GM18502 (cell line): ENCODE data around the gene SLC22A17.

ENCODE experiments used
- ATAC-seq: cut with Tn5 transposase; IDR thresholded peaks from one replicate; pipeline ENCODE4 v1.9.1; 2021; ENCODE audit warnings: mild to moderate bottlenecking; ENCODE audit not compliant: unreplicated experiment, poor library complexity

SLC22A17 gene

GRCh38 chr14:23365036-23365731, 12.5 kb upstream of the SLC22A17 start, which contains the start of gene EFS:
Gene EFS (minus strand): TSS chr14:23365172. CDS start chr14:23365025, 147 bp downstream.
- no peak for ATAC-seq

- ATAC-seq: no peak
Observed at GRCh38 chr14:23364164-23365035, 11.7 kb upstream of the SLC22A17 start.

GRCh38 chr14:23362200-23362599, 9.5 kb upstream of the SLC22A17 start:
- ATAC-seq: no peak

GRCh38 chr14:23361763-23362162, 9.1 kb upstream of the SLC22A17 start:
- no peak for ATAC-seq

GRCh38 chr14:23361320-23361719, 8.6 kb upstream of the SLC22A17 start:
- ATAC-seq: no peak

- no peak for ATAC-seq
Observed at GRCh38 chr14:23360496-23360895, 7.8 kb upstream of the SLC22A17 start.

GRCh38 chr14:23359722-23360447, 7.2 kb upstream of the SLC22A17 start:
- ATAC-seq: no peak

- no peak for ATAC-seq
Observed at GRCh38 chr14:23359167-23359626, 6.5 kb upstream of the SLC22A17 start.

GRCh38 chr14:23358553-23359166, 6.0 kb upstream of the SLC22A17 start:
- no peak for ATAC-seq

- ATAC-seq: no peak
Observed at GRCh38 chr14:23358042-23358441, 5.4 kb upstream of the SLC22A17 start.

- ATAC-seq: no peak
Observed at GRCh38 chr14:23357261-23357660, 4.6 kb upstream of the SLC22A17 start.

- ATAC-seq: no peak
Observed at GRCh38 chr14:23356662-23357061, 4.0 kb upstream of the SLC22A17 start.

GRCh38 chr14:23355871-23356435, 3.3 kb upstream of the SLC22A17 start:
- no peak for ATAC-seq

- ATAC-seq: no peak
Observed at GRCh38 chr14:23354990-23355389, 2.3 kb upstream of the SLC22A17 start.

- no peak for ATAC-seq
Observed at GRCh38 chr14:23353433-23353780, 720 bp upstream of the SLC22A17 start.

GRCh38 chr14:23351681-23352505, 794 bp downstream of the SLC22A17 start:
- ATAC-seq: no peak

GRCh38 chr14:23349156-23349845, 3.4 kb downstream of the SLC22A17 start:
- no peak for ATAC-seq

- no peak for ATAC-seq
Observed at GRCh38 chr14:23348297-23348655, 4.4 kb downstream of the SLC22A17 start.
